HG03108 (cell line): ENCODE results near the gene GPR183.
"Not testable (repeated sequence)": the region's sequence is repeated elsewhere in the genome, so short reads cannot be mapped to it uniquely, and the experiment has no call there.

Source experiments
- ATAC-seq: cut with Tn5 transposase; IDR thresholded peaks from one replicate; pipeline ENCODE4 v1.9.1; 2021; ENCODE audit warnings: moderate library complexity; ENCODE audit not compliant: unreplicated experiment

Gene GPR183

GRCh38 chr13:99250982-99251825 lies 56.0 kb downstream of the GPR183 start:
- no peak for ATAC-seq

DNA sequence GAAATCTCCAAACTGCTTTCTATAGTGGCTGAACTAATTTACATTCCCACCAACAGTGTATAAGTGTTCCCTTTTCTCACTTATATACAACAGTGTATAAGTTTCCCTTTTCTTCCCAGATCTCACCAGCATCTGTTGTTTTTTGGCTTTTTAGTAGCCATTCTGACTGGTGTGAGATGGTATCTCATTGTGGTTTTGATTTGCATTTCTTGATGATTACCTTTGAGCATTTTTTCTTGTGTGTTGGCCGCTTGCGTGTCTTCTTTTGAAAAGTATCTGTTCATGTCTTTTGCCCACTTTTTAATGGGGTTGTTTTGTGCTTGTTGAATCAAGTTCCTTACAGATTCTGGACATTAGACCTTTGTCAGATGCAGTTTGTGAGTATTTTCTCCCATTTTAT lies 57.6 kb downstream of the GPR183 start:
- ATAC-seq: not testable (repeated sequence)

GRCh38 chr13:99249178-99249577 lies 58.0 kb downstream of the GPR183 start:
- ATAC-seq: not testable (repeated sequence)

GRCh38 chr13:99246100-99246499 lies 61.1 kb downstream of the GPR183 start:
- no peak for ATAC-seq
